ENCODE measurements around the gene SETD6.
"Not testable (repeated sequence)": the region's sequence is repeated elsewhere in the genome, so short reads cannot be mapped to it uniquely, and the experiment has no call there.

Gene SETD6

DNA sequence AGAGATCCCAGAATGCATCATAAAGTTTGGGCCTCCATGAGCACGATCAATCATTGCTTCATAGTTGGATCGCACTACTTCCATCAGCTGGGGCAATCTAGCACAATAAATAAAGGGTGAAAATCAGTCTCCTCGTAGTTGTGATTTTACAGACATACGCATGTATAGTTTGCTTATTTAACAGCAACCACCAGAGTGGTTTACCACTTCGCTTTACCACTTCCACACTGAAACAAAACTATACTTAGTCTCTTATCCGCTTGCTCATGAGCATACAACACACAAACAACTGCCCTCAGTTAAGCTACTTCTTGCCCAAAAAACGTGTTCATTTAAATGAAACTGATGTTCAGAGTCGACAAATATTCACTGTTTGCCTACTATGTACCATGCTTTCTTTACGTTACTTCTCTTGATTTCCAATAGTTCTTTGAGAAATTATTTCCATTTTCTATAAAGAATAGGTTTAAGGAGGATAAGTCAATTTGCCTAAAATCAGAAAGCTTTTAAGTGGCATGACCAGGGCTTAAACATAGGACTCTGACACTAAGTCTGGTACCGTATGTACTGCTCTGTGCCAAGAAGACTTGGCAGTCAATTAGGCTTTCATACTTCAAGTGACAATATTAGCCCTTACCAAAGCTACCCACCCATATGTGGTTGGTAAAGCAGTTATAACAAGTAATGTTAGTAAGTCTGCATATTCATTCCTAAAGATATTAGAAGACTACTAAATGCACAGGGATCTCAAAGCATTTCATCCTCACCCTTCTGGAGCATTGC lies 22.0 kb downstream of the SETD6 start:
- DNase-seq (ENCODE audit: low read depth) = no peak

DNA sequence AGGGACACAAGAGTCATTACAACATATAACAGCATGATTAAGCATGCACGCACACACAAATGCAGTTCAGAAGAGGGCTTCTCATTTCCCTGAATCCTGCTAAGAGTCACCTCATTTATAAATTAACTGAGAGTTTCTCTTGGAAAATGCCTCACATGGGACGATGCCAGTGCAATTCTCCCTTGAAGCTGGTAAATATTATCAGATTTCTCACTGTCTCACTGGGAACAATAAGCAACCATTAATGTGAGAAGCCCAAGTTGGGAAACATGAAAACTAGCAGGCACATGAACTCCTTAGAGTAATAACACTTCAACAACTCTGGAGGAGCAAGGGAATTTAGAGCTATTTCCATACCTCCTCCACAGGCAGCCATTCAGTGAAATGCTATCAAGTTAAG lies 26.4 kb downstream of the SETD6 start:
- DNase-seq (ENCODE audit: low read depth) = no peak

DNA sequence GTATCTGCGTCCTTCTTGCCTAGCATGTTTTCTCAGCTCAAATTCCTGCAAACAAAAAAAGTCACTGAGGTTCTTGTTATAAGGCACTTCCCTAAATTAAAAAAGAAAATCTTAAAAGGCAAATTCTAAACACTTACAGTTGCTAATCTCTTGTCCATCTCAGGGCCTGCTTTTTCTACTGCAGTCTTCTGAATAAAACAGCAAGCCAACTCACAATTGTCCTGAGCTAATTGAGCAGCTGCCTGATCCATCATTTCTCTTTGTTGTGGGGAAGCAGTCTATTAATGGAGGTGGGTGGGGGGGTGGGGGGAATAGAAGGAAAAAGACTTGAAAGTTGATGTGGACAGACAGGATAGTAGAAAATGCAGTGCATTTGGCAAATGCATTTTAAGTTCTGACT lies 27.0 kb downstream of the SETD6 start:
- DNase-seq (ENCODE audit: low read depth) = no peak

DNA sequence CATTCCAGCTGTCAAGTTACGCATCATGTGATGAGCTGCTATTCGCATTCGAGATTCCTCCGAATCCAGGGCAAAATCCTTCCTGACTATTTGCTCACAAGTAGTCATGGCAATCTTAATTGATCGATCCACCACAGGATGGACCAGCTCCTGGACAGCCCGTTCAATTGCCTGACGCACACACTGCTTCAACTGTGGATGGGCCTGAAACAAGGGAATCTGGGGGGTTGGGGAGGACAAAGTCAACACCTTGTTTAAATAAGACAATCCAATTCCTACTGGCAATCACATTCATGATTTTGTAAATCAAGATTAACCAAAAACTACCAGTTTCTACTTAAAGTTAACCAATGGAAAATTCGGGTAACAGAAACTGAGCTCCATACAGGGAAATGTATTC lies 28.4 kb downstream of the SETD6 start:
- no peak for DNase-seq (ENCODE audit: low read depth)

DNA sequence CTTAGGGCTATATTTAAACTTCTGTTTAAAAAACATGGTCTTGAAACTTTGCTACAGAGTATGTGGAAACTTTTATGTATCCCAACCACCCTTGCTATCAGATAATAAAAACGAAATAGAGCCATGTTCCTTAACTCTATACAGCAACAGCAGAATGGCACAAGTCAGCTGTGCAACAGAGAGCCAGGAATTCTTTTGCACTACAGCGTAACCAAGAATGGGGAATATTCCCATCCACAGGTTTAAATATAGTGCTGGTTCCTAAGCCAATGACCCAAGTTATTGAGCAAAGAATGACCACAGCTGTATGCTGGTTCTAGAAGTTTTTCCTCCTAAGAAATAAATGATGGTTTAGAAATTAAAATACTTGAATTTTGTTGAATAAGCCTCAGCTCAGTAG lies 33.1 kb downstream of the SETD6 start:
- DNase-seq (ENCODE audit: low read depth) = peak; percentile 24

DNA sequence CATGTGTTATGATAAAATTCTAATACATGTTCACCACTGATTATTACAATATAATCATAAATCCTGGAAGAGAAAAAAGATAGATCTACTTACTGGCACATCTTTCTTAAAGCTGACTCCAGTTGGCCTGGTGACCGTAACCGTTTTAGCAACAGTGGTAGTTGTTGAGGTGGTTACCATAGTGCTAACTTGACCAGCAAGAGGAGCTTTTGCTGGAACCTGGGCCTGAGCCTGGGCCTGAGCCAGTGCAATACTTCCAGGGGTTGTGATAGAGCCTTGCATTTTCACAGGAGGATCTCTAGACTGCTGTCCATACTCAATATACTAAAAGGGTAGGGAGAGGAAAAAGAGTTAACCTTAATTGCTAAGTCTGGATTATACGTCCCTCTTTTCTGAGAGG lies 36.2 kb downstream of the SETD6 start:
- DNase-seq (ENCODE audit: low read depth) = no peak

DNA sequence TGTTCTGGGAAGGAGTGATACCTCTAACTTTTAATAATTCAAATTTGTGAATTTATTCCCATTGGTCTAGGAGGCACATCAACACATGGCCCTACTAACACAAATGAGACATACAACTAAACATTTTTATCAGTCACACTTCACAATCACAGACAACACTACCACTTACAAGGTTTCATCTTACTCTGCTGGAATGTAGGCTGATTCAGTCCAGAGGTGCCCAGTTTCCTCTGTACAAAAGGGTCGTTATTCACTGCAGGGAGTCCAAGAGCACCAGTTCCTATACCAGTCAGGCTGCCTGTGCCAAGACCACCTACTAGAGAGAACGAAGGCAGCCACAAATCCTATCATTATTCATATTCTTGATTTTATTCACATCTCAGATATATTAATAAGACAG lies 41.4 kb downstream of the SETD6 start:
- DNase-seq (ENCODE audit: low read depth) = no peak

DNA sequence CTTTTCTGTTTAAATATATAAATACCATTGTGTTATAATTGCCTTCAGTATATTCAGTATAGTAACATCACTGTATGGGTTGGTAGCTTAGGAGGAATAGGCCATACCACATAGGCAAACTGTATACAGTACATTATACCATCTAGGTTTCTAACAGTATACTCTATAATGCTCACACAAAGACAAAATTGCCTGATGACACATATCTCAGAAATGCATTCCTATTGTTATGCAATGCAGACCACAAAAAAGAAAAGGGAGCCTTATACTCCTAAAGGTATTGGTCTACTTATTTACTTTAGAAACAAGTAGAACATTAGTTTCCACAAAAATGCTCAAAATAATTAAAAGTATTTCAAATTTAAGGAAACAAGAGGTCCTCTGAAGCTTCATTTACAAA lies 47.9 kb downstream of the SETD6 start:
- DNase-seq (ENCODE audit: low read depth) = peak; percentile 42

DNA sequence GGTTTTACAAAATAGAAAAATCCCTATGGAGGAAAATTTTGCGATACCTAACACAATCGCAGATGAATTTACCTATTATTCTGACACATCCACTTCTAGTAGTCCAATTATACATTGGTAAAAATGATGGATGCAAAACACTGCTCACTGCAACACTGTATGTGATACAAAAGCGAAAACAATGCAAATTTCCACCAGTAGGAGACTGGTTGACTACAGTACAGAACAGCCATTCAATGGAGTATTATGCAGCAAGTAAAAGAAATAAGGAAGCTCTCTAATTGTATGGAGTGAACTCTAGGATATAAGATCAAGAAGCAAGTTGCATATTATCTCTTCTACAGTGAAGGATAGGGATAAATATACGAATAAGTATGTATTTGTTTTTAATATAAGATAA lies 48.5 kb downstream of the SETD6 start:
- no peak for DNase-seq (ENCODE audit: low read depth)

DNA sequence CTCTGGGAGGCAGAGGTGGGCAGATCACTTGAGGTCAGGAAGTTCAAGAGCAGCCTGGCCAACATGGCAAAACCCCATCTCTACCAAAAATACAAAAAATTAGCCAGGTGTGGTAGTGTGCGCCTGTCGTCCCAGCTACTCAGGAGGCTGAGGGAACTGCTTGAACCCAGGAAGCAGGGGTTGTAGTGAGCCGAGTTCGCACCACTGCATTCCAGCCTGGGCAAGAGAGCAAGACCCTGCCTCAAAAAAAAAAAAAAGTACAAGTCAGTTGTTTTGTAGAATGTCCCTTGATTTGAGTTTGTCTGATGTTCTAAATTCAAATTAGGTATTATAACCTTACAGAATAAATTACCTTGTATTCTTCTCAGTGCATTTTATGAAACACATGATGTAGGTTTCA lies 50.4 kb downstream of the SETD6 start:
- DNase-seq (ENCODE audit: low read depth) = not testable (repeated sequence)

Measured in fibroblast of gingiva (primary cell).